Stimulated activated CD4-positive, alpha-beta T cell treated with anti-CD3 and anti-CD28 coated beads, Interleukin-4, amount 100 ng/mL, for 24 hours (primary cell): Measurements from ENCODE around the gene NDUFC2.

Source experiments
- DNase-seq: peaks from one replicate; pipeline ENCODE4 v3.0.0-alpha.2; 2020

The NDUFC2 gene

GRCh38 chr11:78025378-78025777 is 54.3 kb downstream of the NDUFC2 start:
- DNase-seq = no peak

GRCh38 chr11:78023426-78023825 is 56.2 kb downstream of the NDUFC2 start:
- no peak for DNase-seq

- no peak for DNase-seq
Measured at GRCh38 chr11:78022397-78023396, 57.0 kb downstream of the NDUFC2 start, which contains the start of gene KCTD14. TSS of gene KCTD14 (minus strand) at chr11:78023276. CDS start at chr11:78023249, 27 bp downstream.

GRCh38 chr11:78021611-78022010 is 58.1 kb downstream of the NDUFC2 start:
- DNase-seq = no peak

- DNase-seq = no peak
Measured at GRCh38 chr11:78020246-78020645, 59.4 kb downstream of the NDUFC2 start.

- no peak for DNase-seq
Measured at GRCh38 chr11:78019808-78020207, 59.9 kb downstream of the NDUFC2 start.
